Endothelial cell of umbilical vein (primary cell): ENCODE measurements around the gene JARID2.

Source experiments
- CTCF ChIP-seq, 2 donors: IDR thresholded peaks; 1 replicate in 1 of 2; 2 replicates in 1 of 2; pipeline ENCODE4 v1.5.1; 2011; ENCODE audit warnings: low read length in 2 of 2, mild to moderate bottlenecking in 2 of 2, moderate library complexity in 2 of 2, control low read depth in 1 of 2, inconsistent platforms in 1 of 2, low read depth in 1 of 2; ENCODE audit not compliant: insufficient read depth in 1 of 2; ENCODE audit errors: extremely low read depth in 1 of 2
- POLR2AphosphoS5 ChIP-seq: IDR thresholded peaks from 2 replicates; pipeline ENCODE4 v1.6.1; 2012; ENCODE audit warnings: low read depth, mild to moderate bottlenecking, control low read depth, low read length, moderate library complexity; ENCODE audit not compliant: insufficient read depth

DNA sequence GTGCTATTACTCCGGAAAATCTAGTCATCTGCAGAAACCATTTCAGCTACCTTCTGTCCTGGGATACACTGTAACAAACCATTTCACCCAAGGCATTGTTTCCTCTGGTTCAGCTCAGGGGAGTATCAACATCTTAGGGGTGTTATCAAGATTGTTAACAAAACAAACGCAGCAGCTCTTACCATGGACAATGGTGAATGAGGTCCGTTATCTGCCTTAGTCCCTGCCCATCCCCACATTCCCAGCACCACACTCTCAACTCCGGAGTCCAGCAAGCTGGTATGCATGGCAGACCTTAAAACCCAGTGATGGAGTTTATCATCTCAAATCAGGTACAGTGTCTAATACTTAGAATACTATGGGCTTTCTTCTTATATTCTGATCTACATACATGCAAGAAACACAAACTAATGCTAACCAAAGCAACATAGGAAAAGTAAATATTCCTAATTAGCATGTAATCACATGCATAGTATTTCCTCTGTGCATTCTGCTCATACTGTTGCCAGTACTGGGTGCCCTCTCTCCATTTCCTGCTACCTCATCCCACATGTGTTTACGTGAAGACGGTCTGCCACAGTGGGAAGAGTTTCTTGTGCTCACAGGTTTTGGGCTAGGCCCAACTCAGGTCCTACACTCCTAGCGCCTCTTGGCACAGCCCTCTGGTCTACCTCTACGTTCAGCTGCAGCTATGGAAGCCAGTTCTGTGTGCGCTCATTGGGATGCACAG, 293.1 kb downstream of the JARID2 start:
- no peak for TF ChIP-seq CTCF (IDR thresholded peaks at IDR 0.05; ENCODE audit: extremely low read depth in 1 of 2, insufficient read depth in 1 of 2, low read depth in 1 of 2, low read length in 2 of 2)
- TF ChIP-seq POLR2AphosphoS5 = no peak
